LHCN-M2 (cell line): ENCODE data around the gene ARPIN. TPM values are rescaled to one million over a fixed set of nuclear protein-coding genes. Genes with fewer than 3 reads are reported as not detected.

Experiments
- DNase-seq: peaks from one replicate; pipeline ENCODE4 v3.0.0-alpha.2; 2012; ENCODE audit warnings: low read depth
- total RNA-seq: library from RNA; depleted of rRNA; stranded (reverse); fragments of >200 nt; gene quantifications from 2 replicates; pipeline ENCODE4 v1.2.3, GENCODE V29; 2014; rRNA removed

ARPIN gene
- total RNA-seq, 1 experiment from 2014 or later: 14.3 TPM

DNA sequence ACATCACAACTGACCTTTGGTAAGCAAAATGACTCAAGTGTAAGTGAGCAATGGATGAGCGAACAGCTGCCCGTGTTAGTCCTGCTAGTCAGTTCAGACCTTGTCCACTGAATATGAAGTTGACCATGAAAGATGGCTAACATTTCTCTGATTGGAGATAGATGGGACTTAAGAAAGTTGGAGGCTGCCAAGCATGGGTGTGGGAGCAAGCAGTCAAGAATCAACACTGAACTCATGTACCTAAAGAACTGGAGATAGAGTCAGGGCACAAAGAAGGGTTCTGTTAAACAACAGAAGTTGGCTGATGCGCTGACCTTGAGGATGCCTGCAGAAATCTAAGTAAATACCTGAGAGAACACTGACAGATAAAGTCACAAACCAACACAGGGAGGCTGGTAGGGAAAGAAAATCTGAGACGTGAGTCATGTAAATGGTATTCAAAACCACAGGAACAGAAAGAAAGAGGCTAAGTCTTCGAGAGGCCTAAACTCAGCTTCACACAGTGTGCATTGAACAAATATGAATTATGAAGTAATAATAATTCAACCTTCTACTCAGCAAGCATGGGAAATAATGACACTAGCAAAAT, 67.4 kb downstream of the ARPIN start:
- DNase-seq: peak; percentile 96

Other genes starting within 250 kb of the ARPIN start
- gene PLIN1, start 233.6 kb downstream of the ARPIN start, total RNA-seq: 0.06 TPM in 1 of 2 replicates, not detected in the other
- 3.5 and 6.0 TPM in 2 replicates for gene PEX11A, start 222.2 kb downstream of the ARPIN start, total RNA-seq
- not detected in 2 replicates for gene WDR93, start 222.1 kb downstream of the ARPIN start, total RNA-seq
- 0.17 TPM in 1 of 2 replicates, not detected in the other for gene MESP1, start 161.7 kb downstream of the ARPIN start, total RNA-seq
- 0.06 and 0.45 TPM in 2 replicates for gene MESP2, start 136.6 kb downstream of the ARPIN start, total RNA-seq
- gene ANPEP, start 98.1 kb downstream of the ARPIN start, total RNA-seq: 61.8 and 73.4 TPM in 2 replicates
- gene AP3S2, start 19.0 kb downstream of the ARPIN start, total RNA-seq: 56.6 and 65.7 TPM in 2 replicates
- gene ZNF710, start 88.4 kb upstream of the ARPIN start, total RNA-seq: 8.8 and 13.1 TPM in 2 replicates
- 62.7 and 70.3 TPM in 2 replicates for gene IDH2, start 189.5 kb upstream of the ARPIN start, total RNA-seq